GM18951 (cell line): ENCODE results near the gene MRPS6.

ENCODE experiments used
- POLR2A ChIP-seq: IDR thresholded peaks from 4 replicates; pipeline ENCODE4 v1.6.1; 2011; ENCODE audit warnings: mild to moderate bottlenecking; ENCODE audit not compliant: insufficient read length, insufficient read depth; ENCODE audit errors: extremely low read depth
- in situ Hi-C: fragments of 300-500 bp; cut with MboI; formaldehyde crosslinking; loops from one replicate; pipeline ENCODE4 v1.12.0; 2022; ENCODE audit warnings: low sequenced_read_pairs, mixed read lengths, inconsistent platforms; ENCODE audit not compliant: unreplicated experiment

MRPS6 gene

DNA sequence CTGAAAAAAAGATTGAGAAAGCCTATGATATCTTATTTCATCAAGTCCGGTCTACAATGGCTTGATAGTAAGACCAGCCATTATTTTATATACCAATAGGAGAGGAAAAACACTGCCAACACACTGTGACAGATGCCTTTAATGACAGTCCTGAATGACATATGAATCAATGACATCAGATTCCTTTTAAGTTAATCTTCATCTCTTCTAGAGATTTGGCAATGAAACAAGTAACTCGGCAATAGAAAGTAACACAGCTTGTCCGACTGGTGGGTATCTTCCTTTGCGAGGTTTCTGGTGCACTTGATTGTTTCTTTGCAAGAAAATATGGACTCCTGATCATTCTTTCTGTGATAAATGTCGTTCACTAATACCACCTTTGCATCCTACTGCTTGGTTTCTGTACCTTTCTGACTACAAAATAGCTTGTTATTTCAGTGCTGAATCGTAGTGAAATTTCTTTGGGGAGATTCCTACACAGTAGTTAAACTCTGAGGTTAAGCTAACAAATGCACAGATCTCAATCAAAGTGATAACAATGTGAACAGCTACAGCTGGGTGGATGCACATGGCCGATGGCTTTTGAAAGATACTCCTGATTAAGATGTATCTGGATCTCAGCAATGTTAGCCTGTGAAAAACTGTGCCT lies 104.7 kb downstream of the MRPS6 start:
- in situ Hi-C loops: no loop called here
- TF ChIP-seq POLR2A: no peak

- in situ Hi-C loops: no loop called here
- TF ChIP-seq POLR2A: no peak
Measured at GRCh38 chr21:34179204-34179935, 106.0 kb downstream of the MRPS6 start.

- TF ChIP-seq POLR2A: no peak
- in situ Hi-C loops: no loop called here
Measured at GRCh38 chr21:34180407-34180806, 107.0 kb downstream of the MRPS6 start.

DNA sequence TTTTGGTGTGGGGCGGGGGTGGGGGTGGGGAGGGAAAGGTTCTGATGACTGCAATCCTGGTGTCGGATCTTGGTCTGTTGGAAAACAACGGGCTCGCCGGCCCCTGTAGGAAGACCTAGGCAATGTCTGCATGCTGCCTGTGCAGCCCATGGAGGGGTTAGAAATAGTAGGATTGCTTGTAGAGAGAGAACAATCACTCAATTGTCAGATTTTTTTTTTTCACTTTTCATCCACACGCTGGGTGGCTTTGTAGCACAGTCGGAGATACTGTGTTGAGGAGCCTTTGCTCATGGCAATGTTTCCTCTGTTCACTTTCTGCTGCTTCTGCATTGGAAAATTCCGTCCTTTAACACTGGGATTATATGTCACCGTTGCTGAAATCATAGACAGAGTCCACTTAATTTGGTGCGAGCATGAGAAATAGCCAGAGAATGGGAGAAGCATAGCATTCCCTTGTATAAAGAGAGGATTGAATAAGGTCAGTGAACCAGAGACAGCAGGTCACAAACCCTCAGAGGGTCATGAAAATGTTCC lies 107.5 kb downstream of the MRPS6 start:
- in situ Hi-C loops: no loop called here
- TF ChIP-seq POLR2A: no peak

- no peak for TF ChIP-seq POLR2A
- in situ Hi-C loops: no loop called here
Measured at GRCh38 chr21:34181431-34182039, 108.2 kb downstream of the MRPS6 start.

DNA sequence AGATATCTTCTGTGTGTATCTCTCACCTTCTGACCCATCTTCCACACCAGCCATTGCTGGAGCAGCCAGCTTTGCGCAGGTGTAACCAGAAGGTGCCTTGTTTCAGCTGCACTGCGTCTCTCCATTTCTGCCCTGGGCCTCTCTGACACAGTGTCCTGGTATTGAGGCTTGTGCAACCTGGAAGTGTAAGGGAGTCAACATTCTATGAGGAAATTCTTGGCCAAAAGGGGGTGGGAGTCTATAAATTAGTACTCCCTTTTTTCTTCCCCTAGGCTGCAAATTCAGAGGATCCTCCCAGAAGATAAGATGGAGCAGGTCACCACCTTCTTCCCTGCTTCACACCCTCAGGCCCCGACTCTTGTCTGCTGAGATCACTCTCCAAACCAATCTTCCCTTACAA lies 109.1 kb downstream of the MRPS6 start:
- in situ Hi-C loops: no loop called here
- TF ChIP-seq POLR2A: no peak

DNA sequence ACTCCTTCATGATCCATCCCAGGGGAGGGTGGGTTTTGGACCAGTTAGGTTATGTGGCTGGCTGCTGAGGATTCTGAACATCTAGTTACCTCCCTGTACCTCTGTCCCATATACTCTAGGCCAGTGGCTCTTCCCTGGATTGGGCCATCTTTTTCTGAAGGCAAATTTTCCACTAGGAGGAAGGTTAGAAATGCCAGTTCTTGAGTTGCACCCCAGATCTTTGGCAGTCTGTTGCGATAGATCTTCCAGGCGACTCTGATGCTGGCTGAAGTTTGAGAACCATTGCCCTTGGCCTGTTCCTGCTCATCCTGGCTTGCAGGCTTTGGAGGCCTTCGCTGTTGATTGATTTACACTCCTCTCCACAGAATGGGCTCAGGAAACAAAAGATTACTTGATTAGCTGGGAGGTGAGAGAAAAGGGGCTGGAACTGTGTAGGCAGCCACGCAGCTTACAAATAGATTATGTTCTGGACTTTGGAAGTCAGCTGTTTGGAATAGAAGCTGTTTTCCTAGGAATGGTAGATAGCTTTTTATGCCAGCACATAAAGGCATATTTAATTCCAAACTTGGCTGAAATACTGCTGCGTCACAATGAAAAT lies 110.1 kb downstream of the MRPS6 start:
- TF ChIP-seq POLR2A: no peak
- in situ Hi-C loops: no loop called here

DNA sequence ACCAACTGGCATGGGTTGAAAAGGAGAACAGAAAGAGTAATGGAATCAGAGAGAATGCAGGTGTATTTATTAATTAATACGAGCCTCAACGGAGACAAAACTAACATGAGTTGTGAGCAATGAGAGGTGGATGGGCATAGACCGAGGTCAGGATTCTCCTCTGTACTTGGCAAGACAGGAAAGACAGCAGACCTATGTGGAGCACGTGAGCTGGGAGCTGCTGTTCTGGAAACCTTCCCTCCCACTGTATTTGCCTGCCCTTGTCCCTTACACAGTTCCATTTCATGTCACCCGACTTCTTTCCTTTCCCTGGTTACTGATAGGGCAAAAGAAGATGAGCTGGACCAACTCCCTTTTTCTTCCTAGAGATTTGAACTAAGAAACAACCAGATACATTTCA lies 110.9 kb downstream of the MRPS6 start:
- no peak for TF ChIP-seq POLR2A

GRCh38 chr21:34185026-34185750 lies 111.8 kb downstream of the MRPS6 start:
- in situ Hi-C loops: no loop called here
- TF ChIP-seq POLR2A: no peak

More for the DNA sequence above, 110.9 kb downstream of the MRPS6 start:
- in situ Hi-C loops: no loop called here

- no peak for TF ChIP-seq POLR2A
- in situ Hi-C loops: no loop called here
Measured at GRCh38 chr21:34186109-34186719, 112.8 kb downstream of the MRPS6 start.

DNA sequence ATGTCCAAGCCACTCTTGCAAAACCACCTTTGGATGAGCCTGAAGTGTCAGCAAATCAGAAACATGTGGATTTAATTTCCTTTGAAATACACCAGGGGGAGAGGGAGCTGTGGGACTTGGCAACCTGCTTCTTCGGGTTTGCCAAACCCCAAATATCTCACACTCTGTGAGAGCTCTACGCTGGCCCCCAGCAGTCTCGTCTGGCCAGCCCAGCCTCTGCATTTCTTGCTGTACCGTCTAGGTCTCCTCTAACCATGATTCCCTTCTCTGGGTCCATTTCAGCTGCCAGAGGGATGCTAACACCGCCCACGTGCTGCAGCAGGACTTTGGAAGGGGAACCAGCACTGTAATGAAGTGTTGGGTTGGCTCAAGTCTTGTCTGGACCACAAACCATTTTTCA lies 114.6 kb downstream of the MRPS6 start:
- in situ Hi-C loops: no loop called here
- TF ChIP-seq POLR2A: no peak

DNA sequence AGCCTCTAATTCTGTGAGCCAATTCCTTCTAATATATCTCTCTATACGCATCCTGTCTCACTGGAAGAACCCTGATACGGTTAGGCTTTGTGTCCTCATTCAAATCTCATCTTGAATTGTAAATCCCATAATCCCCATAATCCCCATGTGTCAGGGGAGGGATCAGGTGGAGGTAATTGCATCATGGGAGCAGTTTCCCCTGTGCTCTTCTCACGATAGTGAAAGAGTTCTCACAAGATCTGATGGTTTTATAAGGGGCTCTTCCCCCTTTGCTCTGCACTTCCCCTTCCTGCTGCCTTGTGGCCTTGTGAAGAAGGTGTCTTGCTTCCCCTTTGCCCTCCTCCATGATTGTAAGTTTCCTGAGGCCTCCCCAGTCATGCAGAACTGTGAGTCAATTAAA lies 116.1 kb downstream of the MRPS6 start:
- in situ Hi-C loops: no loop called here
- no peak for TF ChIP-seq POLR2A
